ENCODE results near the gene COLGALT1.

DNA sequence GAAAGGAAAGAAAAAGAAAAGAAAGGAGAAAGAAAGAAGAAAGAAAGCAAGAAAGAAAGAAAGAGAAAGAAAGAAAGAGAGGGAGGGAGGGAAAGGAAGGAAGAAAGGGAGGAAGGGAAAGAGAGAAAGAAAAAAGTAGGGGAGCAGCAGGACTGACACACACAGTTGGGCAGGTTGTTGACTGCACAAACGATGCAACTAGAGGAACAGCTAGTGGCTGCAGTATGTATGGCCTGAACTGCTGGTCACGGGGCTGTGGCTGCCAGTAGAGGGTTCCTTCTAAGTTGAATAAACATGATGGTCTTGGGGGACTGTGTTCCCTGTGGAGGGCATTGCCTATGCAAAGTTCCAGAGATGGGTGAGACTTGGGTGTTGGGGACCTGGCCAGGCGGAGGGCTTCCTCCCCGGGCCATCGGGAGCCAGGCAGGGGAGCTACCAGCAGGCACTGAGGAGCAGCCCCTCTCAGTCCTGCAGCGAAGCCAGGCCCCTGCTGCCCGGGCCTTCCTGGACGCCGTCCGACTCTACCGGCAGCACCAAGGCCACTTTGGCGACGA, 16.7 kb upstream of the COLGALT1 start:
- TF ChIP-seq, protein P1, sequence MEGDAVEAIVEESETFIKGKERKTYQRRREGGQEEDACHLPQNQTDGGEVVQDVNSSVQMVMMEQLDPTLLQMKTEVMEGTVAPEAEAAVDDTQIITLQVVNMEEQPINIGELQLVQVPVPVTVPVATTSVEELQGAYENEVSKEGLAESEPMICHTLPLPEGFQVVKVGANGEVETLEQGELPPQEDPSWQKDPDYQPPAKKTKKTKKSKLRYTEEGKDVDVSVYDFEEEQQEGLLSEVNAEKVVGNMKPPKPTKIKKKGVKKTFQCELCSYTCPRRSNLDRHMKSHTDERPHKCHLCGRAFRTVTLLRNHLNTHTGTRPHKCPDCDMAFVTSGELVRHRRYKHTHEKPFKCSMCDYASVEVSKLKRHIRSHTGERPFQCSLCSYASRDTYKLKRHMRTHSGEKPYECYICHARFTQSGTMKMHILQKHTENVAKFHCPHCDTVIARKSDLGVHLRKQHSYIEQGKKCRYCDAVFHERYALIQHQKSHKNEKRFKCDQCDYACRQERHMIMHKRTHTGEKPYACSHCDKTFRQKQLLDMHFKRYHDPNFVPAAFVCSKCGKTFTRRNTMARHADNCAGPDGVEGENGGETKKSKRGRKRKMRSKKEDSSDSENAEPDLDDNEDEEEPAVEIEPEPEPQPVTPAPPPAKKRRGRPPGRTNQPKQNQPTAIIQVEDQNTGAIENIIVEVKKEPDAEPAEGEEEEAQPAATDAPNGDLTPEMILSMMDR (IDR thresholded peaks at IDR 0.05) = no peak
- no peak for TF ChIP-seq POLR2A (IDR thresholded peaks at IDR 0.05)

All from transverse colon (tissue), 3 donors.